Stimulated activated CD8-positive, alpha-beta memory T cell treated with anti-CD3 and anti-CD28 coated beads, Interleukin-4, amount 100 ng/mL, for 4 hours (primary cell): ENCODE measurements around the gene RBFOX2.

Source experiments
- DNase-seq, 2 donors: peaks; one replicate each; pipeline ENCODE4 v3.0.0-alpha.2; 2020; ENCODE audit warnings: low read depth in 2 of 2, low spot score in 1 of 2

The RBFOX2 gene

GRCh38 chr22:35903571-35904335, 124.9 kb downstream of the RBFOX2 start:
- no peak for DNase-seq

- DNase-seq, result no peak
These were observed 128.0 kb downstream of the RBFOX2 start for GRCh38 chr22:35900483-35901168.

- no peak for DNase-seq
These were observed 128.9 kb downstream of the RBFOX2 start for GRCh38 chr22:35899736-35900135.

GRCh38 chr22:35896111-35896705, 132.4 kb downstream of the RBFOX2 start:
- DNase-seq, result no peak

- no peak for DNase-seq
These were observed 133.5 kb downstream of the RBFOX2 start for GRCh38 chr22:35894937-35895708.

- DNase-seq, result no peak
These were observed 134.2 kb downstream of the RBFOX2 start for GRCh38 chr22:35894464-35894878.

- no peak for DNase-seq
These were observed 134.9 kb downstream of the RBFOX2 start for GRCh38 chr22:35893698-35894097.

- DNase-seq, result no peak
These were observed 136.4 kb downstream of the RBFOX2 start for GRCh38 chr22:35892192-35892591.

- DNase-seq, result no peak
These were observed 137.2 kb downstream of the RBFOX2 start for GRCh38 chr22:35891442-35891841.

GRCh38 chr22:35889071-35889470, 139.6 kb downstream of the RBFOX2 start:
- no peak for DNase-seq

- no peak for DNase-seq
These were observed 140.3 kb downstream of the RBFOX2 start for GRCh38 chr22:35888181-35888870.

- DNase-seq, result no peak
These were observed 141.2 kb downstream of the RBFOX2 start for GRCh38 chr22:35887296-35887875.

- DNase-seq, result no peak
These were observed 142.3 kb downstream of the RBFOX2 start for GRCh38 chr22:35886309-35886708.

- DNase-seq, result no peak
These were observed 144.1 kb downstream of the RBFOX2 start for GRCh38 chr22:35884529-35884928.

GRCh38 chr22:35883031-35883620, 145.5 kb downstream of the RBFOX2 start:
- DNase-seq, result no peak

GRCh38 chr22:35882211-35883030, 146.2 kb downstream of the RBFOX2 start:
- no peak for DNase-seq

- no peak for DNase-seq
These were observed 149.3 kb downstream of the RBFOX2 start for GRCh38 chr22:35879351-35879750.

- DNase-seq, result no peak
These were observed 155.2 kb downstream of the RBFOX2 start for GRCh38 chr22:35873426-35873825.

GRCh38 chr22:35872451-35872850, 156.2 kb downstream of the RBFOX2 start:
- no peak for DNase-seq
